SK-N-SH (cell line): ENCODE results near the gene SPON2. TPM values are rescaled to one million over a fixed set of nuclear protein-coding genes. Genes with fewer than 3 reads are reported as not detected.
A peak's percentile ranks its signal among the peaks of the same experiment; 100 is the strongest.

ENCODE experiments used
- CTCF ChIA-PET: fragments of 300-600, 350-600 bp; formaldehyde crosslinking; extraction: SDS; loops from one replicate; lab custom pipeline; 2021; lab: Yijun Ruan, JAX
- POLR2A ChIA-PET: fragments of 350-600 bp; sonication (Branson Sonifier 250); formaldehyde crosslinking; extraction: SDS; loops from one replicate; lab custom pipeline; 2020; ENCODE audit warnings: antibody characterized with exemption, inconsistent platforms; lab: Yijun Ruan, JAX
- DNase-seq: peaks from one replicate; pipeline ENCODE4 v3.0.0; 2012
- H2AFZ ChIP-seq: fragments of 200-600 bp; sonication (generic); 2 replicates; pipeline ENCODE4 v1.8.1; 2016; ENCODE audit warnings: antibody characterized with exemption, mild to moderate bottlenecking, low read depth
- H3F3A ChIP-seq: fragments of 200-600 bp; sonication (generic); replicated peaks from 2 replicates; pipeline ENCODE3; 2016; ENCODE audit warnings: antibody characterized with exemption, mild to moderate bottlenecking; ENCODE audit not compliant: insufficient read depth
- H3K27ac ChIP-seq, 2 experiments: fragments of 200-500 bp in 1 of 2; fragments of 200-600 bp in 1 of 2; sonication (Bioruptor generic) in 1 of 2; sonication (generic), shearing (Covaris generic) in 1 of 2; 2 replicates each; pipeline versions ENCODE4 v1.5.1 to v1.6.1; 2014 to 2016; ENCODE audit warnings: low read depth in 2 of 2, inconsistent platforms in 1 of 2, low read length in 1 of 2, mild to moderate bottlenecking in 1 of 2, mixed read lengths in 1 of 2
- H3K27me3 ChIP-seq: fragments of 200-600 bp; sonication (generic), shearing (Covaris generic); 2 replicates; pipeline ENCODE4 v1.6.1; 2016; ENCODE audit warnings: mixed run types; ENCODE audit not compliant: insufficient read depth
- H3K36me3 ChIP-seq, 2 experiments: fragments of 200-500 bp in 1 of 2; fragments of 200-600 bp in 1 of 2; sonication (Bioruptor generic) in 1 of 2; sonication (generic) in 1 of 2; replicated peaks in 1 of 2; 2 replicates each; pipeline versions ENCODE3 to v1.5.1; 2014 to 2016; ENCODE audit warnings: low read length in 1 of 2, mild to moderate bottlenecking in 1 of 2; ENCODE audit not compliant: insufficient read depth in 2 of 2, control insufficient read depth in 1 of 2
- H3K4me1 ChIP-seq, 2 experiments: fragments of 200-500 bp in 1 of 2; fragments of 200-600 bp in 1 of 2; sonication (Bioruptor generic) in 1 of 2; sonication (generic), shearing (Covaris generic) in 1 of 2; 2 replicates each; pipeline versions ENCODE4 v1.5.1 to v1.6.1; 2014 to 2016; ENCODE audit warnings: low read depth in 1 of 2, low read length in 1 of 2, mixed run types in 1 of 2; ENCODE audit not compliant: insufficient read depth in 2 of 2, control insufficient read depth in 1 of 2
- H3K4me2 ChIP-seq: fragments of 200-600 bp; sonication (generic), shearing (Covaris generic); 2 replicates; pipeline ENCODE4 v1.6.1; 2017; ENCODE audit warnings: mixed run types
- H3K4me3 ChIP-seq, 2 experiments: fragments of 200-500 bp in 1 of 2; fragments of 200-600 bp in 1 of 2; sonication (Bioruptor generic) in 1 of 2; sonication (generic), shearing (Covaris generic) in 1 of 2; 2 replicates each; pipeline versions ENCODE4 v1.5.1 to v1.8.1; 2014 to 2016; ENCODE audit warnings: low read depth in 2 of 2, inconsistent platforms in 1 of 2, low read length in 1 of 2, mild to moderate bottlenecking in 1 of 2, mixed read lengths in 1 of 2, moderate library complexity in 1 of 2
- H3K79me2 ChIP-seq: fragments of 200-600 bp; sonication (generic); 2 replicates; pipeline ENCODE4 v1.8.1; 2017; ENCODE audit warnings: mild to moderate bottlenecking; ENCODE audit not compliant: insufficient read depth
- H3K9ac ChIP-seq: fragments of 200-600 bp; sonication (generic); 2 replicates; pipeline ENCODE4 v1.6.1; 2017; ENCODE audit warnings: mixed run types
- H3K9me2 ChIP-seq: fragments of 200-600 bp; sonication (generic); 2 replicates; pipeline ENCODE4 v1.6.1; 2017; ENCODE audit warnings: mixed run types
- H3K9me3 ChIP-seq: fragments of 200-600 bp; sonication (generic); 2 replicates; pipeline ENCODE4 v1.6.1; 2017; ENCODE audit warnings: mixed run types, mild to moderate bottlenecking, moderate library complexity
- H4K20me1 ChIP-seq: fragments of 200-600 bp; sonication (generic); 2 replicates; pipeline ENCODE4 v1.6.1; 2017; ENCODE audit warnings: mild to moderate bottlenecking, mixed run types; ENCODE audit not compliant: insufficient read depth
- CHD2 ChIP-seq: fragments of 150-350 bp; IDR thresholded peaks from 2 replicates; pipeline ENCODE4 v1.6.1; 2018; ENCODE audit warnings: low read length; ENCODE audit not compliant: partially characterized antibody
- CTCF ChIP-seq: fragments of 200-600 bp; sonication (generic); IDR thresholded peaks from 2 replicates; pipeline ENCODE4 v1.6.1; 2017; ENCODE audit warnings: antibody characterized with exemption, mild to moderate bottlenecking, moderate library complexity
- ELF1 ChIP-seq: IDR thresholded peaks from 2 replicates; pipeline ENCODE4 v1.4.0; 2012
- EP300 ChIP-seq, 2 experiments: IDR thresholded peaks; 2 replicates each; pipeline versions ENCODE4 v1.4.0 to v1.6.1; 2012; ENCODE audit warnings: borderline replicate concordance in 1 of 2, low read depth in 1 of 2, low read length in 1 of 2
- EZH2phosphoT487 ChIP-seq: fragments of 200-600 bp; sonication (generic); IDR thresholded peaks from 2 replicates; pipeline ENCODE4 v1.6.1; 2017; ENCODE audit warnings: low read depth, mixed run types, mild to moderate bottlenecking, antibody characterized with exemption, moderate library complexity, borderline replicate concordance
- FOSL2 ChIP-seq: IDR thresholded peaks from 2 replicates; pipeline ENCODE4 v1.4.0; 2012; ENCODE audit warnings: low read depth, mild to moderate bottlenecking, moderate library complexity, borderline replicate concordance
- FOXM1 ChIP-seq: IDR thresholded peaks from 2 replicates; pipeline ENCODE4 v1.4.0; 2012; ENCODE audit warnings: low read depth, mild to moderate bottlenecking
- GABPA ChIP-seq: IDR thresholded peaks from 2 replicates; pipeline ENCODE4 v1.4.0; 2012; ENCODE audit warnings: low read depth, mild to moderate bottlenecking
- JUND ChIP-seq: IDR thresholded peaks from 2 replicates; pipeline ENCODE4 v1.4.0; 2012
- NFIC ChIP-seq: IDR thresholded peaks from 2 replicates; pipeline ENCODE4 v1.4.0; 2012; ENCODE audit warnings: borderline replicate concordance
- RCOR1 ChIP-seq: fragments of 150-350 bp; IDR thresholded peaks from 2 replicates; pipeline ENCODE4 v1.6.1; 2017; ENCODE audit warnings: antibody characterized with exemption, low read length
- SIN3A ChIP-seq: IDR thresholded peaks from 2 replicates; pipeline ENCODE4 v1.6.1; 2012; ENCODE audit warnings: low read depth, mild to moderate bottlenecking, low read length, moderate library complexity, borderline replicate concordance
- SMC3 ChIP-seq: IDR thresholded peaks from 2 replicates; pipeline ENCODE4 v1.6.1; 2012; ENCODE audit warnings: low read depth, low read length, improper control_type of control experiment
- TAF1 ChIP-seq: IDR thresholded peaks from 2 replicates; pipeline ENCODE4 v1.6.1; 2012; ENCODE audit warnings: low read depth, mild to moderate bottlenecking, low read length, moderate library complexity, borderline replicate concordance
- TCF12 ChIP-seq: IDR thresholded peaks from 2 replicates; pipeline ENCODE4 v1.4.0; 2012
- USF1 ChIP-seq: IDR thresholded peaks from 2 replicates; pipeline ENCODE4 v1.4.0; 2012; ENCODE audit warnings: low read depth, borderline replicate concordance
- YY1 ChIP-seq: IDR thresholded peaks from 2 replicates; pipeline ENCODE4 v1.4.0; 2012; ENCODE audit warnings: low read depth, mild to moderate bottlenecking
- ZBTB33 ChIP-seq: IDR thresholded peaks from 2 replicates; pipeline ENCODE4 v1.4.0; 2012; ENCODE audit warnings: low read depth, borderline replicate concordance
- WGBS: methylation state at CpG from one replicate; pipeline ENCODE4 v1.1.6; 2017; ENCODE audit warnings: low lambda C conversion rate; 5-methylcytosine and 5-hydroxymethylcytosine counted together
- polyA plus RNA-seq, 3 experiments: library from polyadenylated mRNA; depleted of rRNA; stranded (reverse); fragments of >200 nt; gene quantifications; 2 replicates each; pipeline ENCODE4 v1.2.3, GENCODE V29; 2012
- TF ChIP-seq, protein P1 (sequence below): IDR thresholded peaks from 2 replicates; pipeline ENCODE4 v1.4.0; 2012; ENCODE audit warnings: low read depth
- TF ChIP-seq, protein P2 (sequence below): fragments of 150-350 bp; IDR thresholded peaks from 2 replicates; pipeline ENCODE4 v1.6.1; 2016; ENCODE audit warnings: mild to moderate bottlenecking, low read depth, low read length

Gene SPON2
- polyA plus RNA-seq, 1 of the 3 experiments (the other 2 are of a cell fraction), result 11.4 TPM

DNA sequence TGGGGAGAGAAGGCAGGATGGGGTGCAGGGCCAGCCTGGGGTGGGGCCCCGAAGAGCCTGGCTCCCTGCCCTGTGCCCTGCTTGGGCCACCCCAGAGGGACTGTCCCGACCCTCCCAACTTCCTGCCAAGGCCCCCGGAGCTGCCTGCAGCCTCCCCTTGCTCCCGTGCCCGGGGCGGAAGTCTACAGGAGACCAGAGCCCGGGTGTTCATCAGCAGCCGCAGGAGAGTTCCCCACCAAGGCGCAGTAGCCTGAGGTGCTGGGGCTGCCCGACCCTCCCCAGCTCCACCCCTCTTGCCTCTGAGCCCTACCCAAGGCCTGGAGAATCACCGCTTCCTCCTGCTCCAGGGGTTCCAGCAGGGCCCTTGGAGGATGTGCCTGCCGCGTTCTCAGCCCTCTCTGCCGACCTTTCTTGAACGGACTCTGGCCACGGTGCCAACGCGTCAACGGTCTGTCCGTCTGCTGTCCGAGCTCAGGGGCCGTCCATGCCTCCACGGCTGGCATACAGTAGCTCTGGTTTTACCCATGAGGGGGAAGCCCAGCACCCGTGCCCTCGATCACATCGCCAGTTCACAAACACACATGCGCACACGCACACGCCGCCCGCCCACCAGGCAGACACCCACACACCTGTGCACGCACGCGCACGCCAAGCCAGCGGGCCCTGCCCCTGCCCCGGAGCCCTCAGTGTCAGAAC is 36.0 kb upstream of the SPON2 start:
- Histone ChIP-seq H3K9me2 (no peaks in the 10 kb centered on the region), H3K4me3 (no peak overlapping the region), H3K36me3 (peaks cover 0 to 27% of the 10 kb centered on the region in 2 experiments), H2AFZ (no peak overlapping the region), H3F3A (no peaks in the 10 kb centered on the region), H3K27ac (peak overlapping the region in 1 of 2 experiments; percentile 60; a peak in 1 of 4 replicates), H3K4me1 (peaks cover 0 to 54% of the 10 kb centered on the region in 2 experiments; a peak in 1 of 4 replicates), H3K4me2 (no peak overlapping the region), H4K20me1 (no peaks in the 10 kb centered on the region), H3K79me2 (no peaks in the 10 kb centered on the region), H3K9ac (no peak overlapping the region), H3K9me3 (no peaks in the 10 kb centered on the region), H3K27me3 (no peaks in the 10 kb centered on the region)
- DNase-seq, result no peak
- WGBS, result 95% methylated on average over 27 of the region's 37 CpGs
- CTCF ChIA-PET, result interaction anchor here (1.0 kb wide), 1 partner anchor 41 kb away, joined by 3 read pairs; no protein-coding TSS in a partner anchor
- no peak for TF ChIP-seq SMC3
- no peak for TF ChIP-seq TCF12
- TF ChIP-seq, protein P1, sequence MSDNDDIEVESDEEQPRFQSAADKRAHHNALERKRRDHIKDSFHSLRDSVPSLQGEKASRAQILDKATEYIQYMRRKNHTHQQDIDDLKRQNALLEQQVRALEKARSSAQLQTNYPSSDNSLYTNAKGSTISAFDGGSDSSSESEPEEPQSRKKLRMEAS, result no peak
- TF ChIP-seq FOXM1, result no peak
- no peak for TF ChIP-seq YY1
- no peak for TF ChIP-seq GABPA
- no peak for TF ChIP-seq EP300 (IDR thresholded peaks at IDR 0.05; ENCODE audit: borderline replicate concordance in 1 of 2, low read depth in 1 of 2, low read length in 1 of 2)
- POLR2A ChIA-PET, result interaction anchor here (1.4 kb wide), 1 partner anchor 9 kb away, joined by 5 read pairs; no protein-coding TSS in a partner anchor

DNA sequence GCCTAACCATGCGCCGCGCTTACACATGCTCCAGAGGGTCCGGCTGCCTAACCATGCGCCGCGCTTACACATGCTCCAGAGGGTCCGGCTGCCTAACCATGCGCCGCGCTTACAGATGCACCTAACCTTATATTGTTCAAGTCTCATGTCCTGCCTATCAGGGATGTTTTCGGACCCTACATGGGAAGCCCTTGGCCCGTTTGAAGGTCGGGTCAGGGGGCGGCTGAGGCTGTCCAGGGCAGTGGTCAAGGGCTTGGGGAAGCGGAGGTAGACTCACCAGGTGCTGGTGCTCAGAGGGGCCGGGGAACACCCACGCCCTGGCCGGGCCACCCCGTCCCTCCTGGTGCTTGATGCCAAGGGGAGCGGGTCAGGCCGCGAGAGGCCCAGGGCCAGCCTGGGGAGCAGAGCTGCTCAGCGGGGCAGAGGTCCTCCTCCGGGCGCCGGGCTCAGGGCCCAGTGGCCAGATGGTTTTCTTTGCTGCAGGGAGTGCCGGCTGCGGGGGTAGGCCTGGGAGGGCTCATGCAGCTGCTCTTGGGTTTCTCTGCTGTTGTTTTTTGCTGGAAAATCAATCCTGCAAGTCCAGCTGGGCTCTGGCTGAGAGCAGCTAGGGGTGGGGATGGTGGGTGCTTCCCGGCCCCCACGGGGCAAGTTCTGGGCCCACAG is 35.4 kb upstream of the SPON2 start:
- no peaks in the 10 kb centered on the region for H3K9me3 ChIP-seq
- H3K79me2 ChIP-seq, result no peaks in the 10 kb centered on the region
- H3F3A ChIP-seq, result no peaks in the 10 kb centered on the region
- peak; percentile 63 for DNase-seq
- H3K4me2 ChIP-seq, result no peak overlapping the region
- no peak overlapping the region for H3K4me3 ChIP-seq
- ChIA-PET POLR2A (no interaction called here), CTCF (interaction anchor here (1.0 kb wide), 1 partner anchor 41 kb away, joined by 3 read pairs; no protein-coding TSS in a partner anchor)
- WGBS, result 89% methylated on average over 22 of the region's 31 CpGs
- H2AFZ ChIP-seq, result no peak overlapping the region
- no peaks in the 10 kb centered on the region for H3K27me3 ChIP-seq
- H3K9ac ChIP-seq, result no peak overlapping the region
- no peaks in the 10 kb centered on the region for H3K9me2 ChIP-seq
- H3K27ac ChIP-seq, result peak overlapping the region in 1 of 2 experiments; percentile 60; a peak in 1 of 4 replicates
- peaks cover 0 to 54% of the 10 kb centered on the region in 2 experiments; a peak in 1 of 4 replicates for H3K4me1 ChIP-seq
- no peaks in the 10 kb centered on the region for H4K20me1 ChIP-seq
- peaks cover 0 to 20% of the 10 kb centered on the region in 2 experiments for H3K36me3 ChIP-seq
- no peak for TF ChIP-seq SIN3A
- no peak for TF ChIP-seq RCOR1
- TF ChIP-seq CTCF, result no peak
- no peak for TF ChIP-seq ZBTB33
- TF ChIP-seq, protein P2, sequence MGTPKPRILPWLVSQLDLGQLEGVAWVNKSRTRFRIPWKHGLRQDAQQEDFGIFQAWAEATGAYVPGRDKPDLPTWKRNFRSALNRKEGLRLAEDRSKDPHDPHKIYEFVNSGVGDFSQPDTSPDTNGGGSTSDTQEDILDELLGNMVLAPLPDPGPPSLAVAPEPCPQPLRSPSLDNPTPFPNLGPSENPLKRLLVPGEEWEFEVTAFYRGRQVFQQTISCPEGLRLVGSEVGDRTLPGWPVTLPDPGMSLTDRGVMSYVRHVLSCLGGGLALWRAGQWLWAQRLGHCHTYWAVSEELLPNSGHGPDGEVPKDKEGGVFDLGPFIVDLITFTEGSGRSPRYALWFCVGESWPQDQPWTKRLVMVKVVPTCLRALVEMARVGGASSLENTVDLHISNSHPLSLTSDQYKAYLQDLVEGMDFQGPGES, result no peak
- no peak for TF ChIP-seq JUND
- TF ChIP-seq EZH2phosphoT487, result no peak
- TF ChIP-seq FOSL2, result no peak
- TF ChIP-seq USF1, result no peak
- no peak for TF ChIP-seq TAF1
- TF ChIP-seq EP300 (IDR thresholded peaks at IDR 0.05; ENCODE audit: borderline replicate concordance in 1 of 2, low read depth in 1 of 2, low read length in 1 of 2), result no peak
- TF ChIP-seq NFIC, result no peak
- no peak for TF ChIP-seq YY1
- no peak for TF ChIP-seq ELF1
- no peak for TF ChIP-seq CHD2
